Stimulated activated CD4-positive, alpha-beta T cell treated with anti-CD3 and anti-CD28 coated beads, Interleukin-4, amount 100 ng/mL, for 4 hours (primary cell): Measurements from ENCODE around the gene MEGF11.

Experiments
- DNase-seq, 2 experiments: peaks; one replicate each; pipeline ENCODE4 v3.0.0-alpha.2; 2020

MEGF11 gene

GRCh38 chr15:65929573-65929972 is 324.0 kb downstream of the MEGF11 start:
- no peak for DNase-seq

- no peak for DNase-seq
Observed at GRCh38 chr15:65927545-65927944, 326.0 kb downstream of the MEGF11 start.

GRCh38 chr15:65926899-65927298 is 326.7 kb downstream of the MEGF11 start:
- DNase-seq = no peak

- DNase-seq = no peak
Observed at GRCh38 chr15:65926459-65926858, 327.1 kb downstream of the MEGF11 start.

- DNase-seq = no peak
Observed at GRCh38 chr15:65925338-65925737, 328.2 kb downstream of the MEGF11 start.

GRCh38 chr15:65924004-65924403 is 329.5 kb downstream of the MEGF11 start:
- DNase-seq = no peak

- no peak for DNase-seq
Observed at GRCh38 chr15:65923264-65923663, 330.3 kb downstream of the MEGF11 start.

- no peak for DNase-seq
Observed at GRCh38 chr15:65922621-65923020, 330.9 kb downstream of the MEGF11 start.

- no peak for DNase-seq
Observed at GRCh38 chr15:65921780-65922179, 331.8 kb downstream of the MEGF11 start.

GRCh38 chr15:65920825-65921309 is 332.7 kb downstream of the MEGF11 start:
- DNase-seq = no peak

GRCh38 chr15:65920121-65920520 is 333.4 kb downstream of the MEGF11 start:
- DNase-seq = no peak

- no peak for DNase-seq
Observed at GRCh38 chr15:65919353-65919752, 334.2 kb downstream of the MEGF11 start.

- no peak for DNase-seq
Observed at GRCh38 chr15:65918945-65919344, 334.6 kb downstream of the MEGF11 start.

- no peak for DNase-seq
Observed at GRCh38 chr15:65918357-65918920, 335.1 kb downstream of the MEGF11 start.

GRCh38 chr15:65917936-65918335 is 335.6 kb downstream of the MEGF11 start:
- DNase-seq = no peak

- no peak for DNase-seq
Observed at GRCh38 chr15:65917407-65917756, 336.2 kb downstream of the MEGF11 start.

- DNase-seq = peak; percentile 10 to 14
Observed at GRCh38 chr15:65916664-65917406, 336.7 kb downstream of the MEGF11 start.

- no peak for DNase-seq
Observed at GRCh38 chr15:65916041-65916663, 337.4 kb downstream of the MEGF11 start.

GRCh38 chr15:65914981-65915925 is 338.3 kb downstream of the MEGF11 start:
- no peak for DNase-seq

- DNase-seq = no peak
Observed at GRCh38 chr15:65914386-65914785, 339.2 kb downstream of the MEGF11 start.

GRCh38 chr15:65913631-65914199 is 339.8 kb downstream of the MEGF11 start:
- no peak for DNase-seq

- DNase-seq = no peak
Observed at GRCh38 chr15:65912235-65912634, 341.3 kb downstream of the MEGF11 start.

GRCh38 chr15:65910341-65910740 is 343.2 kb downstream of the MEGF11 start:
- DNase-seq = no peak
